HG03064 (cell line): ENCODE data around the gene SFRP2.

Experiments
- ATAC-seq: cut with Tn5 transposase; IDR thresholded peaks from one replicate; pipeline ENCODE4 v1.9.1; 2021; ENCODE audit warnings: low read depth; ENCODE audit not compliant: unreplicated experiment

The SFRP2 gene, protein sequence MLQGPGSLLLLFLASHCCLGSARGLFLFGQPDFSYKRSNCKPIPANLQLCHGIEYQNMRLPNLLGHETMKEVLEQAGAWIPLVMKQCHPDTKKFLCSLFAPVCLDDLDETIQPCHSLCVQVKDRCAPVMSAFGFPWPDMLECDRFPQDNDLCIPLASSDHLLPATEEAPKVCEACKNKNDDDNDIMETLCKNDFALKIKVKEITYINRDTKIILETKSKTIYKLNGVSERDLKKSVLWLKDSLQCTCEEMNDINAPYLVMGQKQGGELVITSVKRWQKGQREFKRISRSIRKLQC

GRCh38 chr4:153788413-153789276 lies at the start of gene SFRP2:
SFRP2 (minus strand) TSS chr4:153789083; CDS start chr4:153788835, 248 bp downstream.
- ATAC-seq, result no peak

GRCh38 chr4:153838564-153838963 lies 49.7 kb upstream of the SFRP2 start:
- no peak for ATAC-seq

DNA sequence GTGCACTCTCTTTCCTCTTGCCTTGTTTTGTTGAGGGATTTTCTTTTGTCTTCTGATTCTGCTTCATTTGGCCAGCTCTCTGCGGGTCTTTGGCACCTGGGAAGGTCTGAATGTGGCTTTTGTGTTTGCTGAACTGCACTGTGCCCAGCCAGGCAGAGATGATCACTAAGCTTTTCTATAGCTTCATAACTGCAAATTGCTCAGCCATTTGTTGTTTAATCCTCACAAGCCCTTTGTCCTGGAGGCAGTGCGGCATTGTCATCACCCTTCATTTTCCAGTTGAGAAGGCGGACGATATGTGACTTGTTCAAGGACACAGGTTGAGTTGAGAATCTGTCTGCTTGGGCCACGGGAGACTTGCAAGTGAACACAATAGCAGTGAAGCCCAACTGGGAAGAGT lies 46.0 kb upstream of the SFRP2 start:
- ATAC-seq, result no peak

DNA sequence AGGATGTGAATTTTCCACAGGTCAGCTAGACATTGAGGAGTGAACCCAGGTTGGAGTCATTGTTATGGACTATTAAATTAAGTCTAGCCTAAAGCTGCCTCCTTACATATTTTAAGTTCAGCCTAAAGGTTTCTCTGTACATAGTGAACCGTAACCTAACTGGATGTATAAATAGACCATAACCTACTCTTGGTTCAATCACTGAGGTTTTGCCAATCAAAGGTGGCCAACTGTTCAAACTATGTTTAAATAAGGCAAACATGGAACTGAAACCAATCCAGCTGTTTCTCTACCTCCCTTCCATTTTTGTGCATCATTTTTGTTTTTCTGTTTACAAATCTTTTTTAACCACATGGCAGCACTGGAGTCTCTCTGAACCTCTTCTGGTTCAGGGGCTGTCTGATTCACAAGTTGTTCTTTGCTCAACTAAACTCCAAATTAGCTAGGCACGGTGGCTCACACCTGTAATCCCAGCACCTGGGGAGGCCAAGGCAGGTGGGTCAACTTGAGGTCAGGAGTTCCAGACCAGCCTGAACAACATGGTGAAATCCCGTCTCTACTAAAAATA lies 43.9 kb upstream of the SFRP2 start:
- no peak for ATAC-seq

- no peak for ATAC-seq
These were observed 43.2 kb upstream of the SFRP2 start for GRCh38 chr4:153832054-153832453.

DNA sequence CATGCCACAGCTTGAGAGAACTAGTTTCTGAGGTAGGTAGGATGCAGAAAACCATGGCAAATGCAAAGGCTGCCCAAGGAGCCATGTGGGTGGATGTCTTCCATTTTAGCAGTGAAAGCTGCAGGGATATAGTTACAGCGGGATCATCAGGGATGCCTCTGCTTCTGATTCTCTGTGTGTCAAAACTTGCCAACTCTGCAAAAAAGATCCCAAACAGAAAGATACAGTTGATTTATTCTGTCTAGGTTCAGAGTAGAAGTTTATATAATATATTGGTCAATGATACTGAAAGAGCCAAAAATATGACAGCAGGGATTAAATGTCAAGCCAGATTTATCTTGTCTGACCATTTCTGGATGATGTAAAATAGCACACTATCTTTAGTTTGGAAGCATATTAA lies 42.4 kb upstream of the SFRP2 start:
- no peak for ATAC-seq

GRCh38 chr4:153825691-153826090 lies 36.8 kb upstream of the SFRP2 start:
- ATAC-seq, result no peak

- ATAC-seq, result no peak
These were observed 36.2 kb upstream of the SFRP2 start for GRCh38 chr4:153825126-153825525.

- no peak for ATAC-seq
These were observed 35.6 kb upstream of the SFRP2 start for GRCh38 chr4:153824501-153824900.

DNA sequence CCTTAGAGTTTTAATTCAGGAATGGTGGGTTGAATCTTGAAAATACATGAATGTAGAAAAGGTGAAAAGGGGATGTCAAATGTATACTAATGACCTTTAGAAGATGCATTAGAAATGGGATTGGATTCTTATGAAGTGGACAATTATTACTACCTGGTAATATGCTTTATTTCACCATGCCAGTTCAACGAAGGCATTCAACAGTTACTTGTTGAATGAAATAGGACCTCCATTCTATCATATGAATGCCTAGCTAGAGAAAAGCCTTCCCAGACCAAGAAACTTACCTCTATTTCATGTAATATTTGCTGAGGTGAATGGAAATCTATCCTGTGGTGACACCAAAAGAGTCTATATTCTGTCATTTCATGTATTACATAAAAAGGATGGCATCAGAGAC lies 34.6 kb upstream of the SFRP2 start:
- ATAC-seq, result no peak

GRCh38 chr4:153822316-153822715 lies 33.4 kb upstream of the SFRP2 start:
- no peak for ATAC-seq

DNA sequence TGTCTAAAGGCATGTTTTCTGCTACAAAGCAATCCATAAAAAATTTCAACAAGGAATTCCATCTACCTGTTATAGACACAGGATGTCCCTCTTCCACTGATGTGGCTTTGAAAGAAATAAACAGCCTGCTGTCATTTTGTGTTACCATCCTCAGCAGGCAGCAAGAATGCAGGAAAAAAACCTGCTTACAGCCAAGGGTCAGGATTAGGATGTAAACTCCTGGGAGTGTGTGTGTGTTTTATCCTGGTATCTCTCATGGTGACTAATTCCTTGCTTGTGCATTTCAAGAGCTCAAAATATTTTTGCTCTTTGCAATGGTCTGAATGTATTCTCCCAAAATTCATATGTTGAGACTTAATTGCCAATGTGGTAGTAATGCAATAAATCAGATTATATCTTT lies 28.6 kb upstream of the SFRP2 start:
- ATAC-seq, result no peak

- ATAC-seq, result no peak
These were observed 27.7 kb upstream of the SFRP2 start for GRCh38 chr4:153816542-153816941.

DNA sequence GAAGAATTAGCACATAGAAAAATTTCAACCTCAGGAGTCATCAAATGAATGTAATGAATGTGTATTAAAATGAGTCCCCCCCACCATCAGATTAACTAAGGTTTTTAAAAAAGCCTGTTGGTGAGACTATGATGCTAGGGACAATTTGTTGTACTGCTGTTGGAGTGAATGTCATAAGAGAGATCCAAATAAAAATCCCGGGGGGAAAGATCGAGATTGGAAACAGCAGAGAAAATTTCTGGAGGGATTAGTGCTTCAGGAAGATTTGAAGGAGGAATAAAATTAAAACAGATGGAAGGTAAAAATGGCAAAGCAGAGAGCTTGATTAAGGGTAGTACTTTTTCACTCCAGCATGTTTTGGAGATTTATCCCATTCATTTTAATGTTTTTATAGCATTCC lies 25.9 kb upstream of the SFRP2 start:
- ATAC-seq, result no peak

GRCh38 chr4:153809916-153810810 lies 21.3 kb upstream of the SFRP2 start:
- ATAC-seq, result no peak

- ATAC-seq, result peak; percentile 84
These were observed 20.4 kb upstream of the SFRP2 start for GRCh38 chr4:153809307-153809706.

DNA sequence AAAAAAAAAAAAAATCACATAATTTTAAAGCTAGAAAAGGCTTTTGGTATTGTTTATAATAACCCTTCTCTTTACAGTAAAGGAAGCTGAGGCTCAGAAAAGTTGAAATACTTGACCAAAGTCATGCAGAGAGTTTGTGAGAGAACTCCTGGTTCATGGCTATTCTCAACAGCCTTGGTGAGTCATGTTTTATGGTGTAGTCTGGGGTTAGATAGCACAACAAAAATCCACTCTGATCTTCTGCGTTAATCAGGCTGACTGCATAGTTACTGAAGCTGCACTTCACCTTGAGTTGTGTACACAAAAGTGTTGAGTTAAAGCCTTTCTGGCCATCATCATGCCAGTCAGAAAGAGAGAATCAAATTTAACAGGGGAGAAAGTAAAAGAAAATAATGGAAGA lies 19.3 kb upstream of the SFRP2 start:
- no peak for ATAC-seq

- no peak for ATAC-seq
These were observed 17.2 kb upstream of the SFRP2 start for GRCh38 chr4:153806073-153806472.

DNA sequence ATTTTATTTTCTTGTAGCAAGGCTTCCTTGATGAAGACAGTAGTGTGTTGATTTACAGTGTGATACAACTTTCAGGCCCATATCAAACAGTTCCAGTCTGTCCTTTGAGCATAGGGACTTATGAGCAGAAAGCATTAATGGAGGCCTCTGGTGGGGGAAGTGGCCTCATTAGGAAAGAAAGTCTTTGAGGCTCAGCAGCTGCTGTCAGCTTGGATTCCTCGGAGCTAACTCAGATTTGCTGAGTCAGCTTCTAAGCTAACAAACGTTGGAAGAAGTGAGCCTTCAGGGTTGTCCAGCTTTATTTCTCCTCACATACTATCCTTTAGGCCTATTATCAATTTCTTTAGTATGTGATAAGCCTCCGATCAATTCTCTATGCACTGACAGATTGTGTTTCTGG lies 15.8 kb upstream of the SFRP2 start:
- no peak for ATAC-seq

DNA sequence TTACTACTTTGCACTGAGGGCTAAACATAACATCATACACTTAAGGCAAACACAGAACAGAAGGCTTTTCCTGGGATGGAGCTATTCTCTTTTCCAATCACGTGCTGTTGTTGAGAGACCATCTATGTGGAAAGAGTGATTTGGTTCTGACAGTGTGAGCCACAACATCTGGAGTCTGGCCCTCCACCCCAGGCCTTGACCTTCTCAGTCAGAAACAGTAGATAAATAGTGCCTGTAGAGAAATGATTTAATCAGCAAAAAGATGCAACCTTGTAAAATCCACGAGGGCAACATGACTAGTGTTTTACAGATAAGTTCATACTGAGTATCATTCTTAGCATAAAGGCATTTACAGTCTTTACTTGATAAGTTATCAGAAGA lies 10.8 kb upstream of the SFRP2 start:
- no peak for ATAC-seq
